GM19328 (cell line): ENCODE results near the gene ZNF444.
"Not testable (repeated sequence)": the region's sequence is repeated elsewhere in the genome, so short reads cannot be mapped to it uniquely, and the experiment has no call there.

ENCODE experiments used
- ATAC-seq: cut with Tn5 transposase; IDR thresholded peaks from one replicate; pipeline ENCODE4 v1.9.1; 2021; ENCODE audit warnings: mild to moderate bottlenecking, moderate library complexity; ENCODE audit not compliant: unreplicated experiment

ZNF444 gene

DNA sequence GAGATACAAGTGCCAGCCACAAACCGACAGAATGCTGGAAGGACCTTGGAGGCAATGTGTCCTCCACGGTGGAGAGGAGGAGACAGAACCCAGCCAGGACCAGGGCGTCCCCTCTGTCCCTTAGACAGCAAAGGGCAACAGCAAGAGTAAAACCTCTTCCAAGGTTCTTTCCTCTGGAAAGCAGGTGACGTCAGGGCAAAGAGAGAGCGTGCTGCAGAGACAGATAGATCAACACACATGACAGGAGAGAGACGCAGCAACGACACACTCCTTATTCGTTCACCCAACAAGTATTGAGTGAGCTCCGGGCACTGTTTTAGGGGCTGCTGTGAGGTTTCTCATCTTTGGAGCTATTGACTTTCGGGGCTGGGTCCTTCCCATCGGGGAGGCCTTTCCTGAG, 33.5 kb downstream of the ZNF444 start:
- ATAC-seq: no peak

GRCh38 chr19:56175861-56176307, 34.8 kb downstream of the ZNF444 start, which contains the start of gene GALP:
GALP (plus strand) TSS chr19:56176008; CDS start chr19:56177109, 1,101 bp downstream.
- not testable (repeated sequence) for ATAC-seq

DNA sequence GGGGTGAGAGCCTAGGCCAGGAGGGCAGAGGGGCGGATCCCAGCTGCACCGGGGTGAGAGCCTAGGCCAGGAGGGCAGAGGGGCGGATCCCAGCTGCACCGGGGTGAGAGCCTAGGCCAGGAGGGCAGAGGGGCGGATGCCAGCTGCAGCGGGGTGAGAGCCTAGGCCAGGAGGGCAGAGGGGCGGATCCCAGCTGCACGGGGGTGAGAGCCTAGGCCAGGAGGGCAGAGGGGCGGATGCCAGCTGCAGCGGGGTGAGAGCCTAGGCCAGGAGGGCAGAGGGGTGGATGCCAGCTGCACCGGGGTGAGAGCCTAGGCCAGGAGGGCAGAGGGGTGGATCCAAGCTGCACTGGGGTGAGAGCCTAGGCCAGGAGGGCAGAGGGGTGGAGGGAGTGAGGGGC, 35.2 kb downstream of the ZNF444 start:
- not testable (repeated sequence) for ATAC-seq

GRCh38 chr19:56176881-56177280, 35.8 kb downstream of the ZNF444 start:
- ATAC-seq: no peak

- no peak for ATAC-seq
Observed at GRCh38 chr19:56177564-56178243, 36.6 kb downstream of the ZNF444 start.

- ATAC-seq: no peak
Observed at GRCh38 chr19:56189785-56190184, 48.7 kb downstream of the ZNF444 start.

DNA sequence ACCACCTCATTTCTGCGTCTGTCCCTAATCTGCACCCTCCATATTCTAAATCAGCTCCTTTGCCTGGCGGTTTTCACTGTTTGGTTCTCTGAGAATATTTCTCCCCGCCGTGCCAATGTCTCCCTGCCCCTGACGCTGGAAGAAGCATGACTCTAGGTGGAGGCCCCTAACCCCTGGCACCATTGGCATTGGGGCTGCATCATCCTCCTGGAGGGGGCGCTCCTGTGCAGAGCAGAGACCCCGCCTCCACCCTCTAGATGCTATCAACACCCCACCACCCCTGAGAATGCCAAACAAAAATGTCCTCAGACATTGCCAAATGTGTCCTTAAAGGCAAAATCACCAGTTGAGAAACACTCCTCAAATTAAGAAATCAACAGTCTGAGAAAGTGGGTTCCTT, 50.0 kb downstream of the ZNF444 start:
- ATAC-seq: no peak

GRCh38 chr19:56191711-56192110, 50.6 kb downstream of the ZNF444 start:
- ATAC-seq: no peak

- no peak for ATAC-seq
Observed at GRCh38 chr19:56193981-56194640, 53.0 kb downstream of the ZNF444 start.

GRCh38 chr19:56197646-56198045, 56.6 kb downstream of the ZNF444 start, which contains the start of gene ZSCAN5B:
ZSCAN5B (minus strand) TSS chr19:56197783; CDS start chr19:56193052, 4,731 bp downstream.
- not testable (repeated sequence) for ATAC-seq

- no peak for ATAC-seq
Observed at GRCh38 chr19:56199687-56200086, 58.6 kb downstream of the ZNF444 start.

- ATAC-seq: no peak
Observed at GRCh38 chr19:56201973-56202372, 60.9 kb downstream of the ZNF444 start, which contains the start of gene ZSCAN5C. ZSCAN5C (plus strand) TSS chr19:56202273; CDS start chr19:56205914, 3,641 bp downstream.

DNA sequence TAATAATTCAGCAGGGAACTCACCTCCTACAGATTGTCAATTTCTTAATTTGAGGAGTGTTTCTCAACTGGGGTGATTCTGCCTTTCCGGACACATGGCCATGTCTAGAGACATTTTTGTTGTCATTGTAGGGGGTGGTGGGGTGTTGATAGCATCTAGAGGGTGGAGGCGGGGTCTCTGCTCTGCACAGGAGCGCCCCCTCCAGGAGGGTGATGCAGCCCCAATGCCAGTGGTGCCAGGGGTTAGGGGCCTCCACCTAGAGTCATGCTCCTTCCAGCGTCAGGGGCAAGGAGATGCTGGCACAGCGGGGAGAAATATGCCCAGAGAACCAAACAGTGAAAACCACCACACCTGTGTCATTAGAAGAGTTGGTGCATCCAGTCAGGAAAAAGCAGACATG, 66.5 kb downstream of the ZNF444 start:
- not testable (repeated sequence) for ATAC-seq

- ATAC-seq: no peak
Observed at GRCh38 chr19:56209091-56209490, 68.0 kb downstream of the ZNF444 start.

DNA sequence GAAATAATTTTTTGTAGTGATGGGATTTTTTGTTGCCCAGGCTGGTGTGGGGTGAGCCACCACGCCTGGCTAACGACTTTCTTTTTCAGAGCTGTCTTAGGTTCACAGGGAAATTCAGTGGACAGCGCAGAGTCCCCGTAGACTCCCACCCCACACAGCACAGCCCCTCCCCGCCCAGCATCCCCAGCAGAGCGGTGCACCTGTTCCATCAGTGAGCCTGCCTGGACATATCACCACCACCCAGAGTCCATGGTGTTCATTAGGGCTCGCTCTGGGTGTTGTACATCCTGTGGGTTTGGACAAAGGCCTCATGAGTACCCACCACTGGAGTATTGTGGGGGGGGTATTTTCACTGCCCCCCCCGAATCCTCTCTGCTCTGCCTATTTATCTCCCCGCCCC, 68.9 kb downstream of the ZNF444 start:
- not testable (repeated sequence) for ATAC-seq
